ENCODE data around the gene ATXN3. TPM values are rescaled to one million over a fixed set of nuclear protein-coding genes. Genes with fewer than 3 reads are reported as not detected.

ATXN3 gene
- total and polyA plus RNA-seq, 9 donors: 12.3 to 20.6 (median 14.8) TPM

DNA sequence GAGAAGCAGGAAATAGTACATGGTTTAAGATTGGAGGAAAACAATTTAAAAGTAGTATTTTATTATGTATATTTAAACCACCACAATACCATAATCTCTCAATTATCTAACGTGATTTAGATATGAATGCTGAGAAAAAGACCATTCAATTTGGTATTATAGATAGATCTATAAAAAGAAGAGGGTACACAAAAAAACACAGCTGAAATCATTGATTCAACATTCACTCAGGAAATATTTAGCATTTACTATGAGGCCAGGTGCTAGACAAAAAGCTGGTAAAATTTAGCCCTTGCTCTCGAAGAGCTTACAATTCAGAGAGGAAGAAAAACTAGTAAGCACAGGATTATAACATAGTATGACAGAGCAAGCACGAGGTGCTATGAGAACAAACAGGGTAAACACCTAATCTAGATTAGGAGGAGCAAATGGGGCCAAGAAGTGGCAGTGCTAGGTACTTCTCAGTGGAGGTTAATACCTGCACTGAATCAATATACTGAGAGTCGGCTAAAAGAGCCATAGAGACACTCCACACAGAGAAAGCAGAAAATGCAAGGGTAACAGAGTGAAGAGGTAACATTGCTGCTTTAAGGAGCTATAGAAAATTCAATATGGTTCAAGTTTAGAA is 94.1 kb downstream of the ATXN3 start:
- WGBS (ENCODE audit: insufficient coverage): no CpG with 5 or more reads among the region's 4 CpGs
- Histone ChIP-seq H3K4me1 (ENCODE audit: control insufficient read depth, insufficient read depth, low read length) (no peaks in the 10 kb centered on the region), H3K27me3 (ENCODE audit: control insufficient read depth, insufficient read depth, low read length) (no peaks in the 10 kb centered on the region), H3K36me3 (ENCODE audit: control insufficient read depth, insufficient read depth, low read length) (peaks cover 31% of the 10 kb centered on the region), H3K4me3 (ENCODE audit: low read length) (no peak overlapping the region), H3K27ac (ENCODE audit: low read length) (no peak overlapping the region), H3K9me3 (replicated peaks; ENCODE audit: control insufficient read depth, low read depth, low read length) (no peaks in the 10 kb centered on the region)
- no peak for DNase-seq

GRCh38 chr14:92010644-92011043 is 95.7 kb downstream of the ATXN3 start:
- H3K36me3 ChIP-seq (ENCODE audit: control insufficient read depth, insufficient read depth, low read length): peaks cover 30% of the 10 kb centered on the region
- no peaks in the 10 kb centered on the region for H3K27me3 ChIP-seq (ENCODE audit: control insufficient read depth, insufficient read depth, low read length)
- H3K4me1 ChIP-seq (ENCODE audit: control insufficient read depth, insufficient read depth, low read length): no peaks in the 10 kb centered on the region
- 100% methylated on average over 1 of the region's 3 CpGs for WGBS (ENCODE audit: insufficient coverage)
- H3K9me3 ChIP-seq (replicated peaks; ENCODE audit: control insufficient read depth, low read depth, low read length): no peaks in the 10 kb centered on the region
- DNase-seq: no peak
- no peak overlapping the region for H3K4me3 ChIP-seq (ENCODE audit: low read length)
- no peak overlapping the region for H3K27ac ChIP-seq (ENCODE audit: low read length)

DNA sequence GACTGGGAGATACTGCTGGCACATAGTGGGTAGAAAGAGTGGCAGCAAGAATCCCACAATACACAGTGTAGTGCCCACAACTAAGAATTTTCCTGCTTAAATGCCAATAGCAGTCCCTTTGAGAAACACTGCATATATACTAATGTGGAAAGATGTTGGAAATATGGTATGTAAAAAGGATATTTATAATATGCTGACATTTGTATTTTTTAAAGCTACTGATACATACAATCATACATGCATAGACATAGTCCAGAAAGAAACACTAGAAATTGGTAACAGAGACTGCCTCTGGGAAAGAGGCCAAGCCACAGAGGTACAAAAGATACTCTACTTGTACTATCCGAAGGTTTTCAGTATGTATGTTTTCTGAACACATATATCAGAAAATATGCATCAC is 96.8 kb downstream of the ATXN3 start:
- no peaks in the 10 kb centered on the region for H3K27me3 ChIP-seq (ENCODE audit: control insufficient read depth, insufficient read depth, low read length)
- no CpG with 5 or more reads among the region's 1 CpG for WGBS (ENCODE audit: insufficient coverage)

More for the DNA sequence above, 96.8 kb downstream of the ATXN3 start:
- Histone ChIP-seq H3K36me3 (ENCODE audit: control insufficient read depth, insufficient read depth, low read length) (peaks cover 22% of the 10 kb centered on the region), H3K4me1 (ENCODE audit: control insufficient read depth, insufficient read depth, low read length) (no peaks in the 10 kb centered on the region), H3K9me3 (replicated peaks; ENCODE audit: control insufficient read depth, low read depth, low read length) (no peaks in the 10 kb centered on the region), H3K4me3 (ENCODE audit: low read length) (no peak overlapping the region), H3K27ac (ENCODE audit: low read length) (no peak overlapping the region)
- DNase-seq: no peak

Other genes starting within 250 kb of the ATXN3 start
- 7.6 TPM for gene TC2N, start 239.0 kb downstream of the ATXN3 start, total RNA-seq
- 1 to 10 TPM; 1.9 to 8.6 (median 5.5) TPM for gene TC2N, start 239.0 kb downstream of the ATXN3 start, polyA plus RNA-seq (ENCODE audit: insufficient read depth in 1 of 8, insufficient read length in 8 of 8, low replicate concordance in 1 of 8)
- gene FBLN5, start 158.9 kb downstream of the ATXN3 start, total RNA-seq: 31.5 TPM
- gene FBLN5, start 158.9 kb downstream of the ATXN3 start, polyA plus RNA-seq (ENCODE audit: insufficient read depth in 1 of 8, insufficient read length in 8 of 8, low replicate concordance in 1 of 8): 100 to 1,000 TPM in 2 of 8 donors, 10 to 100 TPM in 6; 51.4 to 128 (median 87.0) TPM
- 29.9 TPM for gene TRIP11, start 66.5 kb downstream of the ATXN3 start, total RNA-seq
- gene TRIP11, start 66.5 kb downstream of the ATXN3 start, polyA plus RNA-seq (ENCODE audit: insufficient read depth in 1 of 8, insufficient read length in 8 of 8, low replicate concordance in 1 of 8): 10 to 100 TPM; 10.3 to 23.2 (median 19.3) TPM
- 277 TPM for gene NDUFB1, start 15.1 kb upstream of the ATXN3 start, total RNA-seq
- gene NDUFB1, start 15.1 kb upstream of the ATXN3 start, polyA plus RNA-seq (ENCODE audit: insufficient read depth in 1 of 8, insufficient read length in 8 of 8, low replicate concordance in 1 of 8): 100 to 1,000 TPM; 104 to 155 (median 116) TPM
- gene CPSF2, start 15.4 kb upstream of the ATXN3 start, total RNA-seq: 29.6 TPM
- gene CPSF2, start 15.4 kb upstream of the ATXN3 start, polyA plus RNA-seq (ENCODE audit: insufficient read depth in 1 of 8, insufficient read length in 8 of 8, low replicate concordance in 1 of 8): 10 to 100 TPM; 26.0 to 44.4 (median 37.1) TPM
- gene SLC24A4, start 216.6 kb upstream of the ATXN3 start, total RNA-seq: 1.8 TPM
- gene SLC24A4, start 216.6 kb upstream of the ATXN3 start, polyA plus RNA-seq (ENCODE audit: insufficient read depth in 1 of 8, insufficient read length in 8 of 8, low replicate concordance in 1 of 8): 1 to 10 TPM; 1.8 to 6.6 (median 3.6) TPM